Ecto neural progenitor cell (in vitro differentiated cells): ENCODE measurements around the gene TRIM45.
"Not testable (repeated sequence)": the region's sequence is repeated elsewhere in the genome, so short reads cannot be mapped to it uniquely, and the experiment has no call there.

Source experiments
- DNase-seq: peaks from one replicate; pipeline ENCODE4 v3.0.0-alpha.2; 2018; ENCODE audit warnings: low spot score

TRIM45 gene, protein sequence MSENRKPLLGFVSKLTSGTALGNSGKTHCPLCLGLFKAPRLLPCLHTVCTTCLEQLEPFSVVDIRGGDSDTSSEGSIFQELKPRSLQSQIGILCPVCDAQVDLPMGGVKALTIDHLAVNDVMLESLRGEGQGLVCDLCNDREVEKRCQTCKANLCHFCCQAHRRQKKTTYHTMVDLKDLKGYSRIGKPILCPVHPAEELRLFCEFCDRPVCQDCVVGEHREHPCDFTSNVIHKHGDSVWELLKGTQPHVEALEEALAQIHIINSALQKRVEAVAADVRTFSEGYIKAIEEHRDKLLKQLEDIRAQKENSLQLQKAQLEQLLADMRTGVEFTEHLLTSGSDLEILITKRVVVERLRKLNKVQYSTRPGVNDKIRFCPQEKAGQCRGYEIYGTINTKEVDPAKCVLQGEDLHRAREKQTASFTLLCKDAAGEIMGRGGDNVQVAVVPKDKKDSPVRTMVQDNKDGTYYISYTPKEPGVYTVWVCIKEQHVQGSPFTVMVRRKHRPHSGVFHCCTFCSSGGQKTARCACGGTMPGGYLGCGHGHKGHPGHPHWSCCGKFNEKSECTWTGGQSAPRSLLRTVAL

DNA sequence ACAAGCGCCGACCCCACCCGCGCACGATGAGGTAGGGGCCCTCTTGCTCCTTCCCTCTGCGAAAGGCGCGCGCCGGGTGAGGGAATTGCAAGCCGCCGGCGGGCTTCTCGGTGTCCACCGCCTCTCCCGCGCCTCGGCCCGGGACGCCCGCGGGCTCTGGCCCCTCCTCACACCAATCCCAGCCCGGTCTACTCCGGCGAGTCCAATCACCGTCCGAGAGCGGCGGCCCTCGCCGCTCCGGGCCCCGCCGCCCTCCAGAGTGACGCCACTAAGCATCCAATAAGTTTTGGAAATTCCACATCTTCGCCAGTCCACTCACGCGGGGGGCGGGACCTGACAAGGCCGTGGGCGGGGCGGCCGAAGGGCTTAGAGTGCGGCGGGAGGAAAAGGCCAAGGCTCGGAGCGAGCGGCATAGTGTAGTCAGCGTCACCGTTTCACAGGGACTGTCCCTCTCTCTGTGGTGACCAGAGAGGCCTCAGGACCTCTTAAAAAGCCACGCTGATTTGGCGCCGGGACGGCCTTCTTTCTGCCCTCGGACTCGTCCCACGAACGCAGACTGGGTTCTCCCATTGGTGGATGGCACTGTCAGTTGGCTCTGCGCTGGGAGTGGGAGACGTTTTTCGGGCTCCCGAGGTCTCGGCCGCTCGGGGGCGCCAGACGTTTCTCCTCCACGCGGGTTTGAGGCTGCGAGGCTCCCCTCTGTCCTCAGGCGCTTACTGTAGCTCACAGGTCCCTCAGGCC is at the start of gene TRIM45:
TSS of gene TRIM45 (minus strand) at position 161 of the 741 bp plus-strand sequence. CDS start 548 bp downstream, outside the sequence.
- peak; percentile 97 for DNase-seq

DNA sequence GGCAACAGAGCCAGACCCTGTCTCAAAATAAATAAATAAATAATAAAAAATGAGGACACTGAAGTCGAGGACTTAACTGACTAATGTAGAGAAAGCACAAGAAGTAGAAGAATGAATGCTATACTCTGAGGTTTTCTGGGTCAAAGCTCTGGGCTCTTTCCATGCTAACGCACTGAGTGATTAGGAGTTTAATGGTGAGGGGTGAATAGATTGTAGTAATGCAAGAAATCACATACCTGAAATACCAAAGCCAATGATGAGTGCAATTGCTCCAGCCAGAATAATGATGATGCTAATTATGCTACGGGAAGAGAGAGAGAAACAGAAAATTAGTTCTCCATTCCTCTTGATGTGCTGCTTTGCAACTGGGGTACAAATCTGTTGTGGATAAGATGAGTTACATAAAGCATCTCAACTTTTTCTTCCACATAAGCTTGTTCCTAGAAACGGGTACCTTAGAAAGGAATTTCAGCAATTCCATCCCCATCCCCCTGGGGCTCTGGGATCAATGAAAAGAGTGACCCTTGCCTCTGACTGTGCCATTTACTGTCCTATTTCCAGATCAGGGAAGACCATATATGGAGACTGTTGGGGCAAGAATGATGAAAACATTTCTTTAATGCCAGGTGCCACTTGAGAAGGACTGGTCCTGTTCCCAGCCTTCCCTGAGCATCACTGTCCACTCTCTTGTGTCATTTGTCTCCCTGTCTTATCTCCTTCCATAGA is 48.5 kb upstream of the TRIM45 start:
- DNase-seq: no peak

DNA sequence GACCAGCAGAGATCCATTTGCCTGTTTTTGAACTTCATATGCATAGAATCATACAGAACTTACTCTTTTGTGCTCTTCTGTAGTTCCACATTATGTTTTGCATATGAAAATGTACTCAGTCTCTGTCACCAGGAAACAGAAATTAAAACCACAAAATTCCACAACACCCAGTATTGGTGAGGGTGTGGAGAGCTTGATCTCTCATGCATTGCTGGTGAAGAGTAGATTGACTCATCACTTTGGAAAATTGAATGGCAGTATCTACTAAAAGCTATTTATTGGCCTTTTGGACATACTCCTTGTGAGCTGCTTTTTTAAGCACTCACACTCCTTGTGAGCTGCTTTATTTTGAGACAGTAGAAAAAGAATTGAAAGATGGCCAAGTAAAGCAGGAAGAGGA is 45.9 kb upstream of the TRIM45 start:
- DNase-seq: no peak

DNA sequence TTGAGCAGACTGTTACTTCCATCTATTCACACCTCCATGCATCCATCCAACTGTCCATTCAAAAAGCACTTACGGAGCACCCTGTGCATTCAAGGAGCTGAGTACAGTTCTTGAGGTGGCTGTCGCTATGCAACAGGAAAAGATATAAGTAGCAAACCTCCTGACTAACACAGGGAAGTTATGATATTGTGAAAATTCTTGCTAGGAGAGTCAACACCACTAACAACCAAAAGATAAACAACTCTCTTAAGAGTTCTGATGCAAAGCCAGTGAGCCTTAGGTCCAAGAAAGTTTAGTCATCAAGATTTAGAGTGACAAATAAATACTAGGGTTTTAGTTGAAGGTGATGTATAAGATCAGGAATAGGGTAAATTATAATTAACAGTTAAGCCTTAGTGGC is 44.5 kb upstream of the TRIM45 start:
- DNase-seq: no peak

DNA sequence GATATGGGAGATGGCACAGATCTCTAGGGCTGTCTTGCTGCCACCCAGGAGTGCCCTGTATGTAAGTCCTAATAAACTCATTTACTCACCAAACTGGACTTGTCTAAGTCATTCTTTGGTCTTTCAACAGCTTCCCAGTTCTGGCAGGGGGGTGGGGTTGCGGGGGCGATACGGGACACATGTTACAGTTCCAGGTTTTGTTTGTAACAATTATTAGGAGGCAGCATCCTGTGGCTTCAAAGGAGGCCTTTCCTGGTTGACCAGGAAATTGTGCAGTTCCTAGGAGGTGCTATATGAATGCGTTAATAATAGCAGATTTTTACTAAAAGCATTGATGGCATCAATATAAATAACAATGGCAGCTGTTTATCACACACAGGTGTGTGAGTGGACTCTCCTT is 42.7 kb upstream of the TRIM45 start:
- no peak for DNase-seq

DNA sequence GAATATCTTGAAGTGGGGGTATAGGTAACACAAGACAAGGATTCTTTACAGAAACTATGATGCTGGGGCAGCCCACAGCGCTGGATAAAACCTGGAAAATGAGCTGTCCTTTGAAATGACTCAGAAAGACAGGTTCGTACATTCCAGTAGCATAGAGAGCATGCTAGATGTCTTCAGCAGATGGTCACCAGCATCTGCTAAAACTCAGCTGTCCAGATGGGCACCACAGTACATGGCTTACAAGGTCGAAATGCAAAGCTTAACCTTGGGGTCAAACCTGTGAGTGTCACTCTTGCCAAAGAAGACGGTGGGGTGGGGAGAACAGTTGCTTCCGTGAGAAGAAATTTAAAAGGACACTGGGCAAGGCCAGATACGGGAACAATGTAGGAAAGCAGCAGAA is 41.3 kb upstream of the TRIM45 start:
- DNase-seq: no peak

DNA sequence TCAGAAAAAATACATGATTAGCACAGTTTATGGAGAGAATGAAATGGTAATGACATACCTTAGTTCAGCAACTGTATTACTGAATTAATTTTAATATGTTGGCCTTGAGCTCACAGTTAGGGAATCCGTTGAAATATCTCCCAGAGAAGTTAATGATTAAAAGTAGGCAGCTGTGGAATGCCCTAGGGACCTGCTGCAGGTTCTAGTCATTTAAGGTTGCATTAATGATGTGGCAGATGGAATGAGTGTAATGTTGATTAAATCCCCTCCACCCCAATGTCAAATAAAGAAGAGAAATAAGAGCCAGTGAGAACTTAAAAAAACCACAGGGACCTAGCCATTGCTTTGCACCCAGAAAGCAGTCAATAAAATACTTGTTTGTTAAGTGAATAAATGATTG is 40.3 kb upstream of the TRIM45 start:
- no peak for DNase-seq

DNA sequence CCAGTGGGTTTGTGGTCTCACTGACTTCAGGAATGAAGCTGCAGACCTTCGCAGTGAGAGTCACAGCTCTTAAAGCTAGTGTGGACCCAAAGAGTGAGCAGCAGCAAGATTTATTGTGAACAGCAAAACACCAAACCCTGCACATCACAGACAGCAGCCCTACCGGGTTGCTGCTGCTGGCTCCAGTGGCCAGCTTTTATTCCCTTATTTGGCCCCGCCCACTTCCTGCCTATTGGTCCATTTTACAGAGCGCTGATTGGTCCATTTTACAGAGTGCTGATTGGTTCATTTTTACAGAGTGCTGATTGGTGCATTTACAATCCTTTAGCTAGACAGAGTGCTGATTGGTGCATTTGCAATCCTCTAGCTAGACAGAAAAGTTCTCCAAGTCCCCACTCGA is 29.8 kb upstream of the TRIM45 start:
- not testable (repeated sequence) for DNase-seq

DNA sequence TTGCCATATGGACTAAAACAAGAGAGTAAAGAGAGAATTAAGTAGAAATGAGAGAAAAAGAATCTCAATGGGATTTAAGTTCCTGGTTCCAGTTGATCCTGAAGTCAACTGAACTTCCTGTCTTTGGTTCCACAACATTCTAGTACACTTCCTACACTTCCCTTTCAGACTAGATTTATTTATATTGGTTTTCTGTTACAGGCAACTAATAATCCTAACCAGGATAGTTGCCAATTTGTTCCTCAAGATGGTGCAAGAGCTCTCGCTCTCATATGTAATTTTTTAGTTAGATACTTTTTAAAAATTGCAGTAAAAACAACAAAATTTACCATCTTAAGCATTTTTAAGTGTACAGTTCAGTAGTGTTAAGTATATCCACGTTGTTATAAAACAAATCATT is 28.8 kb upstream of the TRIM45 start:
- DNase-seq: no peak

DNA sequence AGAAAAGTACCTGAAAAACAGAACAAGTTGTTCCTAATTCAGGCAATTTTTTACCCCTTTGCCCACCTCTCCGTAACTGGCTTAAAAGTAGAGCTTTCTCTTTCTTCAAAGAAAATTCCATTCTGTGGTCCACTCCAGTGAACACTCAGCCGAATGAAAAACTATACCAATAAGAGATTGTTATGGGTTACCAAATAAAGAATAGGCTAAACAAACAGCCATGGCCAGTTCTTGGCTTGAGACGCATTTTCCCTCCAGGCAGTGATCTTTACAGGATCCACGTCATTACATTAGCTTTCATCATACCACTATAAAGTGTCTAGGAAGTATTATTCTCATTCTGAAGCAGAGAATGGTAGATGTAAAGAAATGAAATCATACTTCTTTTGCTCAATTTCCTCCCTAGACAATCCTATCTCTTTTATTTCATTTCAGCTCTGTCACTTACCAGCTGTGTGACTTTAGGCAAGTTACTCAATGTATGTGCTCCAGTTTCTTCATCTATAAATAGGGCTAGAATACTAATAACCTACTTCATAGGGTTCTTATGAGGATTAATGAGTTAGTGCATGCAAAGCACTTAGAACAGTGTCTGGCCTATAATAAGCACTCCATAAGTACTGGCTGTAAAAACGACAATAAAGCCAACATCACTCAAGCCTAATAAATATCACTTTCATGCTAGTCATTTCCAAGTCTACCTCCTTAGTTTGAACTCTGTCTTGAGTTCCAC is 26.5 kb upstream of the TRIM45 start:
- no peak for DNase-seq

DNA sequence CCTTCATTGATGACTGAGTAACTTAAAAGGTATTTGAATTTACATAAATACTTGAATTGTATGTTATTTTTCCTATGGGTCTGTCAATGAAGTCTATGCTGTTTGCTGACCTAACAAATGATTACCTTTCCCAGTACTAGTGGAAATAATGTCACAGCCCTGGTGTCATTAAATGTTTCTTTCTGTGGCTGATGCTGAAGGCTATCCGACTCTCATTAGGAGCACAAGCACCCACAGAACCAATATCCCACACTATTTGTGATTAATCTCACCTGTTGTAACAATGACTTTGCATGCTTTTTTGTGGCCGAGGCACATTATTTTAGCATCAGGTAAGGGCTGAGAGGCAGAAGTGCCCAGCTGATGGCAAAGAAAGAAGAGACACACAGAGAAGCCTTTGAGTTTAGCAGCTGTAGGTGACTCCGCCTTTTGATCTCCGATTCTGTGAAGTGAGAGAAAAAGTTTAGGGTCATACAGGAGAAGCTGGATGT is 25.8 kb upstream of the TRIM45 start:
- DNase-seq: no peak

DNA sequence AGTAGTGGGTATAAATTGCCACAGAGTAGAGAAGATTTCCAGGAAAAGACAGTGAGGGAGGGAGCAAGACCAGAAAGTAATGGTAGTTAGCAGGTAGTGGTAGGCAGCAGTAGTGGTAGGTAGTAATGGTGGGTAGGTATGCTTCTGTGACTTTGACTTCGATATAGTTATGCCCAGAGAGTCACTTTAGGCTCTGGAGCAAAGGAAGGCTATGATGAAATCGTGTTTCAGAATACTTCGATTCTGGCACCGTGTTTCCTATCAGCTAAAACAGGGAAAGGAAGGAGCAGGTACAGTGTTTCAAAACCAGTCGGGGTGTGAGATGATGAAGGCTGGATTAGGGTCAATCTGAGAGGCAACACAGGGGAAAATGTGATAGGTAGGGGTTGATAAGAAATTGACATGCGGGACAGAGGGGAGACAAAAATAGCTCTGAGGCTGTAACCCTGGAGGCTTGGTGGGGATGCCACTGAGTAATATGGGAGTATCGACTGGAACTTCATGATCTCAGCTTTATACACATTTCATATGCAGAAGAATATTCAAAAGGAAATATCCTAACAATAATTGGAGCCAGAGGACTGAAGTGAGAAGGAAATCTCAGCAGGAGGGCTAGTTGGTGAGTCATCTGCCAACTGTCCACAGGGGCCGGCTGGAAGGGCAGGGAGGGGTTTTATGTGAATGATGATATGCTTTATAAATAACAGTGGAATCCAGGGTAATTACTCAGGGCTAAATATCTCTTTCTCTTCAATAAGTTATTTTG is 25.2 kb upstream of the TRIM45 start:
- DNase-seq: no peak

DNA sequence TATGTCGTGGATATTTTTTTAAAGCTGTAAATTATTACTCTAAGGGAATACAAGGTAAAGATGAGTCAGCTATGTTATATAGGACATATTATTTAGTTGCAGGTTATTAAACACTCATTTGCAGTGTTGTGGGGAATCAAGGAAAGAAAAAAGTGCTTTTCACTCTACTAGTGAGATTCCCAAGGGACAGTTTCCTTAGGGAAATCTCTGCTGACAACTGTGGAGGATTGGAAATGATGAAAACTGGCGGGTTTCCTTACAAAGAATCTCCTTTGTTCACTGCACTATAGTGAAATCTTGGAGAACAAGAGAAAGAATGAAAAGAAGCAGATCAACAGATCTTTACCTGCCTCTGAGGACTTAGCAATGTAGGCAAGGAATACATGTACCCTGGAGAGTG is 24.5 kb upstream of the TRIM45 start:
- DNase-seq: no peak

DNA sequence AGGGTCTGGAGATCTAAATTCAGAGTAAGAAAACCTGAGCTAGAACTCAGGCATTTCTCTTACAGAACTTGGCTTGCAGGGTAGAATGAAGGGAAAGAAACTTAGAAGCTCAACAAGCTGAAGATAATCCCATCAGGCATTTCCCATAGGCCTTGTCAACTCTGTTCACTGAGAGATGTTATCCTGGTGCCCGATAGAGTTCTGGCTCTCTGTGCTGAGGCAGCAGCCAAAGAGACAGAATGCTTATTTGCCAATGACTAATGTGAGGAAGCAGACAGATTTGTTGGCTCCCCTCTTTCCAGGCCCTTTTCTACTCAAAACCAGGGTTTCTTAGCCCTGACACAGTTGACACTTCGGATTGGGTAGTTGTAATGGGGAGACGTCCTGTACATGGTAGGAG is 22.3 kb upstream of the TRIM45 start:
- no peak for DNase-seq

DNA sequence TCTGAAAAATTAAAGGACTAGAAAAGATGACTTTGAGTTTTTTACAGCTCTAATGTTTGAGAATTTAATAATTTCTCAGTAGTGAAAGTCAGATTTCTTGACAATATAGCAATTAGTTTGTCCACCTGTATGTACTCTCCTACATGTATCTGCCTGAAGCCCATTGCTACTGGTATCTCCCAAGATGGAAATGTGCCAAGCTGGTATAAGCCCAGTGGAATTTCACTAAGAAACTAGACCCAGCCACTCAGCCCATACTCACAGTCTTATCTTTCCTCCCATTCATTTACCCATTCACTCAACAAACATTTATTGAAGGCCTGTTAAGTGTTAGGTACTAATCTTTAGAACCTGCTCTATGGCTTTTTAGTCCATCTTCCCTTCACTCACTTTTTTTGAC is 21.6 kb upstream of the TRIM45 start:
- DNase-seq: no peak

DNA sequence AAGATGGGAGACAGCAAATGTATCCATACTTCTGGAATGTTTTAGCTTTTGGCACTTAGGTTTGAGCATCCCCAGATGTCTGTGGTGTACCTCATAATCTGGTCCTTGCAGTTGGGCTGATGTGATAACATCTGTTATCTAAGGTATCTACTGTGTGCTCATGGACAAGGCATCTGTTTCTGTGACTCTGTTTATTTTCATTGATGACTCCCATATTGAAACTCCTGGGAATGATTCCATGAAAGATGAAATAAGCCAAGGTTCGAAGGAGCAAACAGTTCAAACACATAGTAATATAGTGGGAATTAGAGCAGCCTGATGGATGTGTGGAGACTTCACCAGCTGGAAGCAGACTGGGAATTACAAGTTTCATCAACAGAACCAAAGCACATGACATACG is 20.7 kb upstream of the TRIM45 start:
- DNase-seq: no peak

DNA sequence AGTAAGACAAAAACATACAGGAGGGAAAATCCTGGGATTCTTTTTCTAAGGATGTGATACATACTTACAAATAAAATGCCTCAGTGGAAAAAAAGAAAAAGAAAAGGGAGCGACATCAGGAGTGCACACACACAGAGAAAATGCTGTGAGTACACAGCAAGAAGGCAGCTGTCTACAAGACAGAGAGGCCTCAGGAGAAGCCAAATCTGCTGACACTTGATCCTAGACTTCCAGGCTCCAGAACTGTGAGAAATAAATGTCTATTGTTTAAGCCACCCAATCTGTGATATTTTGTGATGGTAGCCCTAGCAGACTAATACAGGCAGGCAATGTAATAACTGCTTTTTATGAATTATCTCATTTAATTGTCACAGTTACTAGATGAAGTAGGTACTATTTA is 17.0 kb upstream of the TRIM45 start:
- no peak for DNase-seq

DNA sequence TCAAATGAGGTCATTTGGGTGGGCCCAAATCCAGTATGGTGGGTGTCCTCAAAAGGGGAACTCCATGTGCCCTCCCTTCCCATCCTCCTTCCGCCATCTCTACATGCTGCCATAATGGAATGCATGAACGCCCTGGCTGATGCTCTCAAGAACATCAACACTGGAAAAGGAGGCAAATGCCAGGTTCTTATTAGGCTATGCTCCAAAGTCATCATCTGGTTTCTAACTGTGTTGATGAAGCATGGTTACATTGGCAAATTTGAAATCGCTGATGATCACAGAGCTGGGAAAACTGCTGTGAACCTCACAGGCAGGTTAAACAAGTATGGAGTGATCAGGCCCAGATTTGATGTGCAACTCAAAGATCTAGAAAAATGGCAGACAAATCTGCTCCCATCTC is 16.6 kb upstream of the TRIM45 start:
- no peak for DNase-seq

DNA sequence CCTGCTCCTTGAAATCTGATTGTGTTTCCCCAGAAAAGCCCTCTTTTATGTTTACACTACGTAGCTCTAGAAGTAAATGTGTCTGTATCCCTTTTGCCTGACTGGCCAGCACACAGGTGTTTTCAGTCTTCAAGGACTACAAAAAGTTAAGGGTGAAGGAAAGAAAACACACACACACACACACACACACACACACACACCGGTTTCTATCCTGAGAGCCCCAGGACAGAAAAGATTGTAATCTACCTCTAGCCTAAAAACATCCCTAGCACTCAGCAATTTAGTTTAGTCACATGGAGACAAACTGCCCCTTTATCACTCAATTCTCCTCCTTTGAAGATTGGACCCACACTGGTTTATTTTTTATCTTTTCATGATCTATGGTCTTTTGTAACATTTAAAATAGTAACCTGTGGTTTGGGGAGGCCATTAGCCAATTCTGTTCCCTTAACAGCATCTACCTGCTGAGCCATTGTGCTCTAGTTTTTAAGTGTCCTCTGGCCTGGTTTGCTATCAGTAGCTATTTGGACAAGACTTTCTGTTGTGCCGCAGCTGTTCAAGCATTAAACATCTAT is 15.8 kb upstream of the TRIM45 start:
- DNase-seq: no peak

DNA sequence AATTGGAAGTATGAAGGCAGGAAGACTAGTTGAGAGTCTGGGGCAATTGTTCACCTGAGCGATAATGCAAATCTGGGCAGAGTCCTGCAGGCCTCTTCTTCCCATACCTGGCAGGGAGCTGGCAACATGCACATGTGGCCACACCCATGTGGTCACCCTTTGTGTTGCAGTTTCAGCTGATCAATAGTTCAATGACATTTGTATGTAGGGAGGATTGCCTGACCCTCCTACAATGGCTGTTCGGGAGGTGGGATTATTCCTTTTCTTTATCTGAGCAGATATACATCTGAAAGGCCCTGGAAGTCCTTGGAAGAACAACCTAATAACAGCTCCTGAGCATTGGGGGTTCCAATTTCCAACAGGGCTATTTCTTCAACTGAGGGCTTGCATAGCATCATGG is 15.2 kb upstream of the TRIM45 start:
- no peak for DNase-seq

DNA sequence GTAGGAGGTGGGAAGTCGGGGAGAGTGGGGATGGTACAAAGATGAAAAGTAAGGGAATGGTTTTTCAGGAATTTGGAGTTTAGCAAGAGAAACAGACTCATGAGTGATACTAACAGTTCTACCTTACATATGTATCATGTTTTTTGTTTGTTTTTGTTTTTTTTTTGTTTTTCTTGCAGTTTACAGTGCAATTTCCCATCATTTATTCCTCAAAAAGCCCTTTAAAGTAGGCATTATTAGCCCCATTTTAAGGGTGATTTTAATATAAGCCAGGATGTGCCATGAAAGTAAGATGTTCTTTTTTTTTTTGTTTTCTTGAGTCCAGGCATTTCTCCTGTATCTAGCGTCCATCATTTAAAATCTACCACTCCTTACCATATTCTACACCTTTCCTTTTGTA is 13.8 kb upstream of the TRIM45 start:
- no peak for DNase-seq
